MM.1S (cell line): Measurements from ENCODE around the gene PLXDC2.

Source experiments
- DNase-seq: peaks from one replicate; pipeline ENCODE4 v3.0.0-alpha.2; 2015
- H2AFZ ChIP-seq: fragments of 300-600 bp; sonication (generic); 2 replicates; pipeline ENCODE4 v1.6.0; 2016; ENCODE audit warnings: antibody characterized with exemption, low read length
- H3F3A ChIP-seq: fragments of 300-600 bp; sonication (generic); 2 replicates; pipeline ENCODE4 v1.6.1; 2016; ENCODE audit warnings: mild to moderate bottlenecking, antibody characterized with exemption, low read length, moderate library complexity, mixed read lengths; ENCODE audit not compliant: insufficient read depth
- H3K27ac ChIP-seq: fragments of 300-600 bp; sonication (generic); 2 replicates; pipeline ENCODE4 v1.5.1; 2016; ENCODE audit warnings: mild to moderate bottlenecking, low read length
- H3K27me3 ChIP-seq: fragments of 300-600 bp; sonication (generic); replicated peaks from 2 replicates; pipeline ENCODE4 v1.6.0; 2016; ENCODE audit warnings: low read length; ENCODE audit not compliant: insufficient read depth
- H3K36me3 ChIP-seq: fragments of 300-600 bp; sonication (generic); replicated peaks from 2 replicates; pipeline ENCODE4 v1.6.1; 2016; ENCODE audit warnings: mild to moderate bottlenecking, low read length, mixed read lengths; ENCODE audit not compliant: insufficient read depth
- H3K4me1 ChIP-seq: fragments of 300-600 bp; sonication (generic); 2 replicates; pipeline ENCODE4 v1.6.1; 2016; ENCODE audit warnings: low read length, mixed read lengths
- H3K4me2 ChIP-seq: fragments of 300-600 bp; sonication (generic); 2 replicates; pipeline ENCODE4 v1.6.0; 2016; ENCODE audit warnings: low read depth, low read length
- H3K4me3 ChIP-seq: fragments of 300-600 bp; sonication (generic); 2 replicates; pipeline ENCODE4 v1.5.1; 2016; ENCODE audit warnings: low read length, mixed read lengths
- H3K79me2 ChIP-seq: fragments of 300-600 bp; sonication (generic); 2 replicates; pipeline ENCODE4 v1.6.1; 2016; ENCODE audit warnings: mixed run types, low read length, mixed read lengths
- H3K9ac ChIP-seq: fragments of 300-600 bp; sonication (generic); 2 replicates; pipeline ENCODE4 v1.6.1; 2016; ENCODE audit warnings: low read length, mixed read lengths
- H3K9me2 ChIP-seq: fragments of 300-600 bp; sonication (generic); replicated peaks from 2 replicates; pipeline ENCODE4 v1.6.1; 2016; ENCODE audit warnings: mild to moderate bottlenecking, low read length, mixed read lengths; ENCODE audit not compliant: insufficient read depth
- H3K9me3 ChIP-seq: fragments of 300-600 bp; sonication (generic); replicated peaks from 2 replicates; pipeline ENCODE4 v1.6.1; 2016; ENCODE audit warnings: mild to moderate bottlenecking, low read length, mixed read lengths; ENCODE audit not compliant: insufficient read depth
- H4K20me1 ChIP-seq: fragments of 300-600 bp; sonication (generic); 2 replicates; pipeline ENCODE4 v1.6.1; 2016; ENCODE audit warnings: mild to moderate bottlenecking, low read length, moderate library complexity, mixed read lengths; ENCODE audit not compliant: insufficient read depth
- CTCF ChIP-seq: fragments of 300-600 bp; sonication (generic); IDR thresholded peaks from 2 replicates; pipeline ENCODE4 v1.5.1; 2016; ENCODE audit warnings: antibody characterized with exemption, low read length, mixed read lengths
- EZH2 ChIP-seq: fragments of 300-600 bp; sonication (generic); optimal IDR thresholded peaks from 2 replicates; pipeline ENCODE3; 2017; ENCODE audit warnings: low read depth, mild to moderate bottlenecking, antibody characterized with exemption, low read length, mixed read lengths
- EZH2phosphoT487 ChIP-seq: fragments of 300-600 bp; sonication (generic); IDR thresholded peaks from 2 replicates; pipeline ENCODE4 v1.6.1; 2018; ENCODE audit warnings: antibody characterized with exemption, low read length

Gene PLXDC2

GRCh38 chr10:19904202-19904661, 88.0 kb downstream of the PLXDC2 start:
- Histone ChIP-seq H3K9me2 (no peaks in the 10 kb centered on the region), H3K27me3 (no peaks in the 10 kb centered on the region), H4K20me1 (no peaks in the 10 kb centered on the region), H2AFZ (no peak overlapping the region), H3K27ac (no peak overlapping the region), H3K4me3 (no peak overlapping the region), H3K9me3 (no peaks in the 10 kb centered on the region), H3K4me2 (no peak overlapping the region), H3F3A (no peaks in the 10 kb centered on the region), H3K9ac (no peak overlapping the region), H3K4me1 (no peaks in the 10 kb centered on the region), H3K36me3 (no peaks in the 10 kb centered on the region), H3K79me2 (no peaks in the 10 kb centered on the region)
- no peak for DNase-seq
- TF ChIP-seq CTCF (no peak), EZH2 (no peak), EZH2phosphoT487 (no peak)

- Histone ChIP-seq H3K9me2 (no peaks in the 10 kb centered on the region), H3K4me2 (no peak overlapping the region), H2AFZ (no peak overlapping the region), H3K79me2 (no peaks in the 10 kb centered on the region), H3K9me3 (no peaks in the 10 kb centered on the region), H3K36me3 (no peaks in the 10 kb centered on the region), H3K4me3 (no peak overlapping the region), H3K27ac (no peak overlapping the region), H3K9ac (no peak overlapping the region), H4K20me1 (no peaks in the 10 kb centered on the region), H3K4me1 (no peaks in the 10 kb centered on the region), H3F3A (no peaks in the 10 kb centered on the region), H3K27me3 (no peaks in the 10 kb centered on the region)
- TF ChIP-seq CTCF = no peak
- TF ChIP-seq EZH2phosphoT487 = no peak
- TF ChIP-seq EZH2 = no peak
- DNase-seq = no peak
These were observed 90.0 kb downstream of the PLXDC2 start for GRCh38 chr10:19906108-19906791.

GRCh38 chr10:19908991-19909696, 92.9 kb downstream of the PLXDC2 start:
- H3F3A ChIP-seq = no peaks in the 10 kb centered on the region
- DNase-seq = no peak

More at GRCh38 chr10:19908991-19909696, 92.9 kb downstream of the PLXDC2 start:
- Histone ChIP-seq H3K27ac (no peak overlapping the region), H4K20me1 (no peaks in the 10 kb centered on the region), H3K27me3 (no peaks in the 10 kb centered on the region), H3K9me2 (no peaks in the 10 kb centered on the region), H3K79me2 (no peaks in the 10 kb centered on the region), H3K9ac (no peak overlapping the region), H3K4me2 (no peak overlapping the region), H3K36me3 (no peaks in the 10 kb centered on the region), H3K4me1 (no peaks in the 10 kb centered on the region), H3K9me3 (no peaks in the 10 kb centered on the region), H3K4me3 (no peak overlapping the region), H2AFZ (no peak overlapping the region)
- no peak for TF ChIP-seq EZH2
- TF ChIP-seq EZH2phosphoT487 = no peak
- no peak for TF ChIP-seq CTCF
